ENCODE data around the gene BDNF.

BDNF gene

GRCh38 chr11:27650988-27651387, 49.3 kb downstream of the BDNF start:
- H3K79me1 ChIP-seq (ENCODE audit: low read length) = no peaks in the 10 kb centered on the region
- no peak overlapping the region for H3K9ac ChIP-seq (ENCODE audit: low read length)
- no peak overlapping the region for H4K8ac ChIP-seq (ENCODE audit: low read depth, low read length)
- no CpG with 5 or more reads among the region's 4 CpGs for WGBS (ENCODE audit: extremely low coverage, insufficient coverage, insufficient read length)
- H3K36me3 ChIP-seq (ENCODE audit: control insufficient read depth in 1 of 2, insufficient read depth in 2 of 2, low read length in 2 of 2) = no peaks in the 10 kb centered on the region
- H4K12ac ChIP-seq (ENCODE audit: low read depth, low read length) = no peak overlapping the region
- no peak overlapping the region for H3K4me3 ChIP-seq (ENCODE audit: low read depth, low read length)
- H3K23ac ChIP-seq (ENCODE audit: low read length) = no peak overlapping the region
- no peak for DNase-seq
- no peak overlapping the region for H3K4ac ChIP-seq (ENCODE audit: low read depth, low read length)
- no peaks in the 10 kb centered on the region for H3K9me3 ChIP-seq (ENCODE audit: insufficient read depth, low read depth, low read length)
- H3K18ac ChIP-seq (ENCODE audit: low read length) = no peak overlapping the region
- H3K27me3 ChIP-seq (ENCODE audit: insufficient read depth, low read length) = no peaks in the 10 kb centered on the region
- no peak overlapping the region for H3K4me2 ChIP-seq (ENCODE audit: low read length)
- no peak overlapping the region for H2BK5ac ChIP-seq (ENCODE audit: low read depth, low read length, poor library complexity)
- no peak overlapping the region for H3K14ac ChIP-seq (ENCODE audit: low read length)
- no peaks in the 10 kb centered on the region for H3K4me1 ChIP-seq (ENCODE audit: control insufficient read depth in 1 of 2, insufficient read depth in 2 of 2, low read length in 2 of 2)
- H2AFZ ChIP-seq (ENCODE audit: insufficient read depth, low read length, poor library complexity) = no peak overlapping the region
- no peak overlapping the region for H3K27ac ChIP-seq (ENCODE audit: low read depth, low read length)
- H2AK5ac ChIP-seq (ENCODE audit: low read length) = no peak overlapping the region
- H2BK12ac ChIP-seq (ENCODE audit: low read length) = no peak overlapping the region
- H2BK120ac ChIP-seq (ENCODE audit: insufficient read depth, low read length, poor library complexity) = no peak overlapping the region
- no peaks in the 10 kb centered on the region for H3K79me2 ChIP-seq (ENCODE audit: control insufficient read depth, insufficient read depth, low read length, poor library complexity)
- no peak overlapping the region for H4K91ac ChIP-seq (ENCODE audit: low read depth, low read length)

DNA sequence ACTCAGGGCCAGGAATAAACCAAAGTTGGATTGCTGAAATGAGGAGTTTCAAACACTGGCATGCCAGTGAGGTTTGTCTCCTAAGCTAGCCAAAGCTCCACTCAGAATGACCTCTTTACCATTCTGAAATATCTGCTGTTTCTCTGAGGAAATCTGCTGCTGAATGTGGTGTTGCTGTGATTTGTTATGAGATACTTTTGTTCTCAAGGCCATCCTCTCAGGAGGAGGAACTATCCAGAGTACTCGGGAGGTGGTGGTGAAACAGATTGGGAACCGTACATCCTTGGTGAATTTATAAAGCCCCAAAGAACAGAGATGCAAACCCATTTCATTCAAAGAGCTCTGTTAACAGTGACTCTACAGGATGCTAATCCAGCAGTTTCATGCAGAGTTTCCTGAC, 50.5 kb downstream of the BDNF start:
- WGBS (ENCODE audit: extremely low coverage, insufficient coverage, insufficient read length) = no CpG with 5 or more reads among the region's 2 CpGs
- no peaks in the 10 kb centered on the region for H3K79me1 ChIP-seq (ENCODE audit: low read length)
- no peak overlapping the region for H2BK120ac ChIP-seq (ENCODE audit: insufficient read depth, low read length, poor library complexity)
- no peaks in the 10 kb centered on the region for H3K36me3 ChIP-seq (ENCODE audit: control insufficient read depth in 1 of 2, insufficient read depth in 2 of 2, low read length in 2 of 2)
- H3K9me3 ChIP-seq (ENCODE audit: insufficient read depth, low read depth, low read length) = no peaks in the 10 kb centered on the region
- H3K27me3 ChIP-seq (ENCODE audit: insufficient read depth, low read length) = no peaks in the 10 kb centered on the region
- no peak overlapping the region for H3K4ac ChIP-seq (ENCODE audit: low read depth, low read length)
- no peak overlapping the region for H3K9ac ChIP-seq (ENCODE audit: low read length)
- H3K18ac ChIP-seq (ENCODE audit: low read length) = no peak overlapping the region
- no peaks in the 10 kb centered on the region for H3K4me1 ChIP-seq (ENCODE audit: control insufficient read depth in 1 of 2, insufficient read depth in 2 of 2, low read length in 2 of 2)
- H2AK5ac ChIP-seq (ENCODE audit: low read length) = no peak overlapping the region
- no peak overlapping the region for H2AFZ ChIP-seq (ENCODE audit: insufficient read depth, low read length, poor library complexity)
- no peak overlapping the region for H4K12ac ChIP-seq (ENCODE audit: low read depth, low read length)
- no peak overlapping the region for H2BK5ac ChIP-seq (ENCODE audit: low read depth, low read length, poor library complexity)
- no peak overlapping the region for H4K91ac ChIP-seq (ENCODE audit: low read depth, low read length)
- H3K79me2 ChIP-seq (ENCODE audit: control insufficient read depth, insufficient read depth, low read length, poor library complexity) = no peaks in the 10 kb centered on the region
- H3K23ac ChIP-seq (ENCODE audit: low read length) = no peak overlapping the region
- H3K14ac ChIP-seq (ENCODE audit: low read length) = no peak overlapping the region
- no peak overlapping the region for H3K4me3 ChIP-seq (ENCODE audit: low read depth, low read length)
- no peak overlapping the region for H2BK12ac ChIP-seq (ENCODE audit: low read length)
- H4K8ac ChIP-seq (ENCODE audit: low read depth, low read length) = no peak overlapping the region
- no peak for DNase-seq
- no peak overlapping the region for H3K4me2 ChIP-seq (ENCODE audit: low read length)
- H3K27ac ChIP-seq (ENCODE audit: low read depth, low read length) = no peak overlapping the region

- no peak overlapping the region for H4K91ac ChIP-seq (ENCODE audit: low read depth, low read length)
- no peak overlapping the region for H2BK5ac ChIP-seq (ENCODE audit: low read depth, low read length, poor library complexity)
- H3K4ac ChIP-seq (ENCODE audit: low read depth, low read length) = no peak overlapping the region
- no peaks in the 10 kb centered on the region for H3K27me3 ChIP-seq (ENCODE audit: insufficient read depth, low read length)
- no peak overlapping the region for H3K23ac ChIP-seq (ENCODE audit: low read length)
- no peaks in the 10 kb centered on the region for H3K9me3 ChIP-seq (ENCODE audit: insufficient read depth, low read depth, low read length)
- no peaks in the 10 kb centered on the region for H3K79me2 ChIP-seq (ENCODE audit: control insufficient read depth, insufficient read depth, low read length, poor library complexity)
- H2AK5ac ChIP-seq (ENCODE audit: low read length) = no peak overlapping the region
- H3K27ac ChIP-seq (ENCODE audit: low read depth, low read length) = no peak overlapping the region
- H3K9ac ChIP-seq (ENCODE audit: low read length) = no peak overlapping the region
- H3K4me2 ChIP-seq (ENCODE audit: low read length) = no peak overlapping the region
- no peaks in the 10 kb centered on the region for H3K79me1 ChIP-seq (ENCODE audit: low read length)
- no peak overlapping the region for H4K12ac ChIP-seq (ENCODE audit: low read depth, low read length)
- no peak overlapping the region for H3K4me3 ChIP-seq (ENCODE audit: low read depth, low read length)
- no peaks in the 10 kb centered on the region for H3K36me3 ChIP-seq (ENCODE audit: control insufficient read depth in 1 of 2, insufficient read depth in 2 of 2, low read length in 2 of 2)
- H3K14ac ChIP-seq (ENCODE audit: low read length) = no peak overlapping the region
- no peak overlapping the region for H3K18ac ChIP-seq (ENCODE audit: low read length)
- H4K8ac ChIP-seq (ENCODE audit: low read depth, low read length) = no peak overlapping the region
- no peak overlapping the region for H2BK120ac ChIP-seq (ENCODE audit: insufficient read depth, low read length, poor library complexity)
- H2BK12ac ChIP-seq (ENCODE audit: low read length) = no peak overlapping the region
- no peak overlapping the region for H2AFZ ChIP-seq (ENCODE audit: insufficient read depth, low read length, poor library complexity)
- H3K4me1 ChIP-seq (ENCODE audit: control insufficient read depth in 1 of 2, insufficient read depth in 2 of 2, low read length in 2 of 2) = no peaks in the 10 kb centered on the region
- DNase-seq = no peak
Observed at GRCh38 chr11:27648840-27649239, 51.4 kb downstream of the BDNF start.

- Histone ChIP-seq H3K79me1 (ENCODE audit: low read length) (no peaks in the 10 kb centered on the region), H4K12ac (ENCODE audit: low read depth, low read length) (no peak overlapping the region), H3K27me3 (ENCODE audit: insufficient read depth, low read length) (no peaks in the 10 kb centered on the region), H3K4me2 (ENCODE audit: low read length) (no peak overlapping the region), H3K79me2 (ENCODE audit: control insufficient read depth, insufficient read depth, low read length, poor library complexity) (no peaks in the 10 kb centered on the region), H3K14ac (ENCODE audit: low read length) (no peak overlapping the region), H2BK12ac (ENCODE audit: low read length) (no peak overlapping the region), H3K4ac (ENCODE audit: low read depth, low read length) (no peak overlapping the region), H4K91ac (ENCODE audit: low read depth, low read length) (no peak overlapping the region), H3K4me3 (ENCODE audit: low read depth, low read length) (no peak overlapping the region), H3K4me1 (ENCODE audit: control insufficient read depth in 1 of 2, insufficient read depth in 2 of 2, low read length in 2 of 2) (no peaks in the 10 kb centered on the region), H3K27ac (ENCODE audit: low read depth, low read length) (no peak overlapping the region), H3K9me3 (ENCODE audit: insufficient read depth, low read depth, low read length) (no peaks in the 10 kb centered on the region), H4K8ac (ENCODE audit: low read depth, low read length) (no peak overlapping the region), H3K9ac (ENCODE audit: low read length) (no peak overlapping the region), H3K36me3 (ENCODE audit: control insufficient read depth in 1 of 2, insufficient read depth in 2 of 2, low read length in 2 of 2) (no peaks in the 10 kb centered on the region), H2BK5ac (ENCODE audit: low read depth, low read length, poor library complexity) (no peak overlapping the region), H3K18ac (ENCODE audit: low read length) (no peak overlapping the region), H2AK5ac (ENCODE audit: low read length) (no peak overlapping the region), H2AFZ (ENCODE audit: insufficient read depth, low read length, poor library complexity) (no peak overlapping the region), H2BK120ac (ENCODE audit: insufficient read depth, low read length, poor library complexity) (no peak overlapping the region), H3K23ac (ENCODE audit: low read length) (no peak overlapping the region)
- no CpG with 5 or more reads among the region's 9 CpGs for WGBS (ENCODE audit: extremely low coverage, insufficient coverage, insufficient read length)
- no peak for DNase-seq
Observed at GRCh38 chr11:27646051-27646818, 54.0 kb downstream of the BDNF start.

Data from trophoblast cell (in vitro differentiated cells and primary cell).